Occipital lobe (tissue), 2 donors: ENCODE data around the gene OTUB1. TPM values are rescaled to one million over a fixed set of nuclear protein-coding genes. Genes with fewer than 3 reads are reported as not detected.

Experiments
- DNase-seq: peaks from one replicate; lab custom pipeline; 2025; lab: John Stamatoyannopoulos, UW
- total RNA-seq: library from RNA; depleted of rRNA; stranded (reverse); fragments of >200 nt; gene quantifications from one replicate; pipeline ENCODE4 v1.2.3, GENCODE V29; 2014

Gene OTUB1
- total RNA-seq, 1 donor from 2014 or later = 25.3 TPM

DNA sequence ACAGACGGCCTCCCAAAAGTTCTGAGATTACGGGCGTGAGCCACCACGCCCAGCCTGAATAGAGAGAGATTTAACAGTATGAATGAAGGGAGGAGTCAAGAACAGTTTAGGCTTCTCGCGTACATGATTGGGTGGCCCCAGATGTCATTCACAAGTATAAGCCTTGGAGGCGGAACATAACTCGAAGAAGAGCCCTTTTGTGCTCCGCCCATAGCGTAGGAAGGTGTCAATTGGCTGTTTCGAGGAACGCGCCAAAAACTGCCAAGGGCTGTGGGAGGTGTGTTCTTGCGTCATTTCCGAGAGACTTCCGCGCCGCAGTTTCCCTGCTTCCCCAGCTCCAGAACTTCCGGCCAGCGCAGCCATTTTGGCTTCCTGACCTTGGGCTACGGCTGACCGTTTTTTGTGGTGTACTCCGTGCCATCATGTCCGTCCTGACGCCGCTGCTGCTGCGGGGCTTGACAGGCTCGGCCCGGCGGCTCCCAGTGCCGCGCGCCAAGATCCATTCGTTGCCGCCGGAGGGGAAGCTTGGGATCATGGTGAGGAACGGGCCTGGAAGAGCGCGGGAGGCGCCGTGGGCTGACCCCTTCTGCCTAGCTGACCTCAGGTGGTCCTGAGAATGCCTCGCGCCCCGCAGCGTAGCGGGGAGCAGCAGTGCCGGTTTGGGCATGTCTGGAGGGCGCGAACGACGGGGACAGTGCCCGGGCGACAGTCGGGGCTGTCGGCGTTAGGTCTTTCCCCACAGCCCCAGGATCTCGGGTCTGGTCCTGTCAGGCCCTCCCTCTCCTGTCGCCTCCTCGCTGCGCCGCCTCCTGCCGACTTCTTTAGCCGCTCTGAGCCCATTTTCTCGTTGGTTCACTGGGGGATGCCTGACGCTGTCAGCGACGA is 11.7 kb upstream of the OTUB1 start, which contains the start of gene COX8A:
TSS of gene COX8A (plus strand) at position 362 of the 885 bp plus-strand sequence. CDS start at position 423, 61 bp downstream.
- peak; percentile 97 for DNase-seq

DNA sequence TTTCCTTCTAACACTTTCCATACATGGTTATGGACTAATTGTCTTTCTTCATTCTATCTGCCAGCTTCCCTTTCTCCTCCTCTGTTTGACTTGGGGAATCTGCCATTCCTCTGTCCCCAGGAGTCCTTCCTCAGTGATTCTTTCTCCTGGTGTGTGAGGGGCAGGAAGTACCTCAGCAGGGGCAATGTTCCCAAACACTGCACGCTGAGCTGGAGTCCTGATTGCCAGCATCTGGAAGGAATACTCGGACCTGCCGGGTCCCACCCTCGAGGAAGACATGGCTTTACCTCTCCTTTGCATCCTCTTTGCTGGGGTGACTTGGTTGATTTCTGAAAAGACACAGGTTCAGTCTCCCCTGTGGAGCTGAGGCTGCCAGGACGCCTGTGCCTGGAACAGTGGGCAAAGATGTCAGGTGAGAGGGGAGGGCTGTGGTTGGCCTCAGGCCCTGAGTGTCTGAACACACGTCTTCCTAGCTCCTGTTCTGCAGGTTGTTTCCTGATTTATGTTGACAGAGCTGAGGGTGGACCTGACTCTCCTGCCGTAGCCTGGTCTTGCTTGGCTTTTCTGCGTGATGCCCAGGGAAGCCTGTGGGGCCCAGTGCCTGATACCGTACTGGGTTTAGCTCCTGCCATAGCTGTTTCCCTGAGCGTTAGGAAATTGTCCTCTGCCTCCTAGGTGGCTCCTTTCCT is 7.5 kb upstream of the OTUB1 start:
- no peak for DNase-seq

DNA sequence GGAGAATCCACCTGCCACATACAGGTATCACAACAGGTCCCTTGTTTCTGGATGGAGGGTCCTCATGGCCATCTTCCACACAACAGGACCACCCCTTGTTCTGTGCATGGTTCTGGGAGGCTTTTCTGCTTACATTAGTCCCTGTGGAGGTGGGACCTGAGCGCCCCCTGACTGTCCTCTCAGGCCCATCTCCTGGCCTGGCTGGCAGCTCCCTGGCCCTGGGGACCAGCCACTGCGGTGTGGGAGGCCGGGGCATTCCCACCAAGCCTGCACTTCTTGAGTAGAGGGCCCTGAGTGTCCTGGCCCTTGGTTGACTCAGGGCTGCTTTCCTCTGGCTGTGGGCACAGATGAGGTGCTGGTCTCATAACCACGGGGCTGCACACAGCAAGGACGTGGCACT is 6.8 kb upstream of the OTUB1 start:
- DNase-seq = no peak

DNA sequence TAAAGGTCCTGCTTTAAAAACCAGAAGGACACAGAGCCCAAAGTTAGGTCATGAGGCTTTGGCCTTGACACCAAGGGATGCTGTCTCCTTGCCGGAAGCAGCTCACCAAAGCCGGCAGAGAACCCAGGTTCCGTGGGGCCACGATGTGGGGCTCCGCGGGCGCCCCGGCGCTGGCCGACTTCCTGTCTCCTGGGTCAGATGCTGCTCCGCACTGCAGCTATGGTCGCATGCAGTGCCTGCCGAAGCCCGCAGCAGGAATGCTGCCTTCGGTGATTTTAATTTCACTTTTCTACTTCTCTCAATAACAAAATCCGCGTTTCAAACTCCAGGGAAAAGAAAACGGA is 454 bp upstream of the OTUB1 start:
- no peak for DNase-seq

DNA sequence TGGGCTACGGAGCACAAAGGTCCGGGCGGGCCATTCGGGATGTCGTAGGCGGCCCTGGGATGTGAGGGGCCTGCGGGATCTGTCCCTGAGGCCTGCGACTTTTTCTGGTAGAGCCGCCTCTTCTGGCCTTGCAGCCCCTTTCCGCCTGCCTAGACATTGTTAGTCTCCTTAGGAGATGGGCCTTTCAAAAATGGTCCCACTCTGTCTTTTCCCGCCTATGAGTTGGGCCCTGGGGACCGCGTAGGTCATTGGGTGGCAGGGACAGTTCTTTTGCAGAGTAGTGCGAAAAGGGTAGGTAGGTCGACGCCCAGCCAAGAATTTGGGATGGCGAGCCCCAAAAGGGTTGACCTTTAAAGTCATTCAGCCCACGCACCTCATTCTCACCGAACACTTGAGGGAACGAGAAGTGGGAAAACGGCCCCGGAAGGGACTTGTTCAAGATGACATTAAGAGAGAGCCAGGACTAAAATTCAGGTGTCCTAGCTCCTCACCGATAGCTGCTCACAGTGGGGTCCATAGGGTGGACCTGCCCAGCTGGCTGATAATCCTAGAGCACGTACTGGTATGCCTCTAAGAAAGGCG is 785 bp downstream of the OTUB1 start:
- no peak for DNase-seq

DNA sequence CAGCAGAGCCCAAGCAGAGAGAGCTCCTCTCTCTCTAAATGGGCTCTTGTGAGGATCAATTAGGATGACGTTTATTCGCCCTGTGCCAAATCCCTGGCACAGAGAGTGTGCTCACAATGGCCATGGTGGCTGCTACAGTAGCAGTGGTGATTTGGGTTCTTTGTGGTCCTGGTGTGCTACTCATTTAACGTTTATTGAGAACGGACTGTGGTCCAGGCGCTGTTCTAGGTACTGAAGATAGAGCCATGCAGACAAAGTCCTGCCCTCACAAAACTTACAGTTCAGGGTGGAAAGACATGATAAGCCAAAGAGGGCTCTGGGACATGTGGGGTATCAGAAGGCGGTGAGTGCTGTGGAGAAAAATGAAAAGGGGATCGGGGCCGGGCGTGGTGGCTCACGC is 5.3 kb downstream of the OTUB1 start:
- DNase-seq = no peak

DNA sequence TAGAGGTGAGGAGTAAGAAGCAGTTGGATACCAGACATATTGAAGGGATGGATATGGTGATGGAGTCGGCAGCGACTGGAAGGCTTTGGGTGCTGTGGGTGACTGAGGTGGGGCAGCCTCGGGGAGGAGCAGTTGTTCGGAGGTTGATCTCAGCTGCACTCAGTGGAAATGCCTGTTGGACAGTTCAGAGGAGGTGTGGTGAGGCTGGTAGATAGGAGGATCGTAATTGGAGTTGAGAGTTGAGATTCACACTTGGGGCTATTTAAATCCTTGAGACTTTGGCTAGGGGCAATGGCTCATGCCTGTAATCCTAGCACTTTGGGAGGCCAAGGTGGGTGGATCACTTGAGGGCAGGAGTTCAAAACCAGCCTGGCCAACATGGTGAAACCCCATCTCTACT is 6.9 kb downstream of the OTUB1 start:
- DNase-seq = no peak

DNA sequence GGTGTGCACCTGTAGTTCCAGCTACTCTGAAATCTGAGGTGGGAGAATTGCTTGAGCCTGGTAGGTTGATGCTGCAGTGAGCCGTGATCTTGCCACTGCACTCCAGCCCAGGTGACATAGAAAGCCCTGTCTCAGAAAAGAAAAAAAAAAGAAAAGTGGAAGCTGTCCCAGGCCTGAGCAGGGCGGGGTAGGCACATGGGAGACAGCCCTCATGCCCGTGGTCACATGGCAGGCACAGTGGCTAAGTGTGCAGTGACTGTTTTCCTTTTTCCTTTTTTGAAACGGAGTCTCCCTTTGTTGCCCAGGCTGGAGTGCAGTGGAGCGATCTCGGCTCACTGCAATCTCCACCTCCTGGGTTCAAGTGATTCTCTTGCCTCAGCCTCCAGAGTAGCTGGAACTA is 7.8 kb downstream of the OTUB1 start:
- DNase-seq = no peak

DNA sequence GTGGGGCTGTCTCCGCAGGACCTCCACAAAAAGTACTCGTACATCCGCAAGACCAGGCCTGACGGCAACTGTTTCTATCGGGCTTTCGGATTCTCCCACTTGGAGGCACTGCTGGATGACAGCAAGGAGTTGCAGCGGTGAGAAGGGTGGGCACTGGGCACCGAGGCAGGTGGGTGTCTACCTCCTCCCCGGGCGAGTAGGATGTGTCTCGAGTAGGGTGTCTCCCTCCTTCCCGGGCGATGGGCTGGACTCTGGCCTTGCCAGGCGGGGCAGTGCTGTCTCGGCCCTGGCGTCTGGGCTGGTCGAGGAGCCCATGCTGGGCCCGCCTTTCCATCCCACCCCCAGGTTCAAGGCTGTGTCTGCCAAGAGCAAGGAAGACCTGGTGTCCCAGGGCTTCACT is 10.3 kb downstream of the OTUB1 start:
- no peak for DNase-seq

DNA sequence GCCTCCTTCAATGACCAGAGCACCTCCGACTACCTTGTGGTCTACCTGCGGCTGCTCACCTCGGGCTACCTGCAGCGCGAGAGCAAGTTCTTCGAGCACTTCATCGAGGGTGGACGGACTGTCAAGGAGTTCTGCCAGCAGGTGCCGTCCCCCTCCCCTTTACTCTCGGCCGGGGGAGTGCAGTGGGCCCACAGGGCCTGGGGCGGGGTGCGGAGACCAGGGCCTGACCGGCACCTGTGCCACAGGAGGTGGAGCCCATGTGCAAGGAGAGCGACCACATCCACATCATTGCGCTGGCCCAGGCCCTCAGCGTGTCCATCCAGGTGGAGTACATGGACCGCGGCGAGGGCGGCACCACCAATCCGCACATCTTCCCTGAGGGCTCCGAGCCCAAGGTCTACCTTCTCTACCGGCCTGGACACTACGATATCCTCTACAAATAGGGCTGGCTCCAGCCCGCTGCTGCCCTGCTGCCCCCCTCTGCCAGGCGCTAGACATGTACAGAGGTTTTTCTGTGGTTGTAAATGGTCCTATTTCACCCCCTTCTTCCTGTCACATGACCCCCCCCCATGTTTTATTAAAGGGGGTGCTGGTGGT is 11.0 kb downstream of the OTUB1 start:
- no peak for DNase-seq

DNA sequence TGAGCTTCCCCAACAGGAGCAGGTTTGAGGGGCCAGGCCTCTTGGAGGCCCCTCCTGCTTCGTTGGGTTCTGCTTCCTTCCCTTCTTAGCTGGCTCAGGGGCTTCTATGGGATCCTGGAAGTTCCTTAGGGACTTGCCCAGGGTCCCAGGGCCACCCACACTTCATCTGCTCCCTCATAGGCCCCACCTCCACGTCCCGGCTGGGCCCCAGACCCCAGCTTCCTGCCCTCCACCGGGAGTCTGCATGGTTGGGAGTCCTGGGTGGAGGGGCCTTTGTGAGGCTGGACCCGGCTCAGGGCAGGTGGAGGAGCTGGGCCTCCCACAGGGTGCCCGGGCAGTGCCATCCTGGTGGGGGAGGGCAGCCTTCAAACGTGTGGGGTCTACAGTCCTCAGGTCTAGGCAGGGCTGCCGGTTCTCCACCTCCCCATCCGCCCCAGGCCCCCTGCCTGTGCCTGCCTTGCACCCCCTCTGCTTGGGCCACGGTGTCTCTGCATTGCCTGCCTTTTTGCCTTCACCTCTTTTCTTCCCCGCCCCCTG is 11.6 kb downstream of the OTUB1 start:
- no peak for DNase-seq

DNA sequence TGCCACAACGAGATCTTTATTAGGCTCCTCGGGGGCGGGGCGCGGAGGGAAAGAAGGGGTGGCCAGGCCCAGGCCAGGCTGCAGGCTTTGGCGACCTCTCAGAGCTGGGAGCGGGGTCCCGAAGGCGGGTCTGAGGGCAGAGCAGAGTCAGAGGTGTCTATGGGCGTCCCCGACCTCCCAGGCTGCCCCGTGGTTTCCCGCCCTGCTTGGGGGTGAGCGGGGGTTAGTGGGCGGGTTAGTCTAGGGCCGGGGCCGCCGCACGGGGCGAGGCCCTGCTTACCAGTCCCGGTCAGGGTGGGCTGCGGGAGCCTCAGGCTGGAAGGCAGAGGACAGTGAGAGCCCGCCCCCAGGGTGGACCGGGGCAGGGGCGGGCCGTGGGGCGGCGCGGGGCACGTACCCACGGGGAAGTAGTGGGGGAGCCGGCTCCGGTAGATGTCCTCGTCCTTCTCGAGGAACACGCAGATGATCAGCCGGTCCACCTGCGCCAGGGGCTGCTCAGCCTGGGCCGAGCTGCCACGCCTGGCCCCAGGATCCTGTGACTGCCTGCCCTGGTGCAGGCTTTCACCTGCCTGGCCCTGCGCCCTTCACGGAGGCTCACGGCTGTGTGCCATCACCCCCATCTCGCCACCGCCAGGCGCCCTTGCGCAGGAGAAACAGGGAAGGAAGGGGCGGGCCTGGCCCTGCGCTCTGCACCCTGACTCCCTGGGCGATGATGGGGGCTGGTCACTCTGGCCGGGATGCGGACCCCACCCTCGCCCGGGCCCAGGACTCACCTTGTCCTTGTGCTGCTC is 12.5 kb downstream of the OTUB1 start:
- no peak for DNase-seq

DNA sequence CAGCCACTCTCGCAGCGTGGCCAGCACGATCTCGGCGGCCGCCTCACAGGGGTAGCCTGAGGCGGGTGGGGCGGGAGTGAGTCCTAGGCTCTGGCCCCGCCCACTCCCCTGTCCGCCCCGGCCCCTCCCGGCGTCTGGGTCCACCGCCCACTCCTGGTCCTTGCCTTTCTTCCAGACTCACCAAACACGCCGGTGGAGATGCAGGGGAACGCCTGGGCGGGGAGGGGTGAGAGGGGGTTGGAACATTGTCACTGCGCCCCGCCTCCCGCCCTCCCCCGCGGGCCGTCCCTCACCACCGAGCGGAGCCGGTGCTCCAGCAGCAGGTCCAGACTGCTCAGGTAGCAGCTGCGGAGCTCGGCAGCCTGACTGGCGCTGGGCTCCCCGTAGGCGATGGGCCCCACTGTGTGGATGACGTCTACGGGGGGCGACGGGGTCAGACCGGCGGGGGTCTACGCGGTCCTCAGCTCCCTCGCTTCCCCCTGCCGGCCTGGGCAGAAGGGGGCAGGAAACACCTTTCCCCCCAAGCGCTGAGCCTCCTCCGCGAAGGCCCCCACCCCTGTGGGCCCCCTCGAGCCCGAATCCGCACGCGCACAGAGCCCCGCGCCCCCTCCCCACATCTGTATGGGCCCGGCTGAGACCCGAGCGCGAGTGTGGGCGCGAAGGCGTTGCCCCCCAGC is 13.2 kb downstream of the OTUB1 start:
- DNase-seq = no peak

DNA sequence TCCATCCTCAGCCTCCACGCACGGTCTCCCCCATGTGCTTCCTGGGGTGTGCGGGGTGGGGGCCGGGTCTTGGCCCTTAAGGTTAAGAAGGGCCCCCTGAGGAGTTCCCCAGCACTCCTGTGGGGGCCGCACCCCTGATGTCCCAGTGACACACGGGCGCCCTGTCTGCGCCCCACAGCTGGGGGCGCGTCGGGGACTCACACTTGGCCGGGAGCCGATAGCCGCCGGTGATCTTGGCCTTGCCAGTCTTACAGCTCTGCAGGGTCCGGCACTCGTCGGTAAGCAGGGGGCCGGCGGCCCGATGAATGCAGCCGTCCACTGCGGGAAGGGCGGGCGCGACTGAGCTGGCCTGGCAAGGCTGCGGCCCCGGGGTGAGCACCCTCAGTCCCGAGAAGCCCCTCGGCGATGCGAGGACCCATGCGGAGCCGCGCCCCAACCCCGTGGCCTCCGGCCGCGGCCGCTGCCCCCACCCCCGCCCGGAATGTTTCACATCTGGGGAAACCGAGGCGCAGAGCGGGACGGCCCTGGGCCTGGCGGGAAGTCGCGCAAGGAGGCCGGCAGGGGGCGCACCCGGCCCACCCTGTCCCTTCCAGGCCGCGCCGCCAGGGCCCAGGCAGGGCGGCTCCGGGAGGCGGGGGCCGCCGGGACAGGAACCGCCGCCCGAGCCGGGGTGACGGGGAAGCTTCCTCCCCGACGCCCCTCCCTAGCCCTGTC is 13.9 kb downstream of the OTUB1 start:
- DNase-seq = no peak

DNA sequence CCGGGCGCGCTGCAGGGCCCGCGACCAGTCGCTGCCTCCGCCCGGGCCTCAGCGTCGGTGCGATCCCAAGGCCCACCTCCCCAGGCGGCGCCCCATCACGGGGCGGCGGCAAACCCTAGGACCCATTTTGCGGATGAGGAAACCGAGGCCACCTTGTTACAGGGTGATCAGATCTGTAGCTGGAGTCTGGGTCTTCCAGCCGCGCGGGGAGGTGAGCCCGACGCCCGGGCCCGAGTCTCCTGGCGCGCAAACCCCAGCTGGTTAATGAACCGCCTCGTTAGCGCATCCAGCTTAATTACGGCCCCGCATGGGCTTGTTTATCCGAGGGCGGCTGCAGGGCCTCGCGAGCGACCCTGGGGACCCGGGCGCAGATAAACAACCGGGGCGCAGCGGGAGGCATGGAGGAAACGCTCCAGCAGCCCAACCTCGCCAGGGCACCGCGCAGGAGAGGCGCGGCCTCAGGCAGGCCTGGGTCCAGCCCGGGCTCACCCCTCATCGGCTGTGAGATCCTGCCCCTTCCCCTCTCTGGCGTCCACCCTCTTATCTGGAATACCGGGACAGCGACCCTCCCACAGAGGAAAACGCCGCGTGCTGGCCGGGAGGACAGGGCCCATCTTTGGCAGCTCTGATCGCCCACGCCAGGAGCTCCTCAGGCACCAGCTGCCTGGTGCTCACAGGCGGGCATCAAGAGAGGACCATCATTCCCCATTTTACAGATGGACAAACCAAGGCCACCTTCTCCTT is 14.7 kb downstream of the OTUB1 start:
- no peak for DNase-seq

DNA sequence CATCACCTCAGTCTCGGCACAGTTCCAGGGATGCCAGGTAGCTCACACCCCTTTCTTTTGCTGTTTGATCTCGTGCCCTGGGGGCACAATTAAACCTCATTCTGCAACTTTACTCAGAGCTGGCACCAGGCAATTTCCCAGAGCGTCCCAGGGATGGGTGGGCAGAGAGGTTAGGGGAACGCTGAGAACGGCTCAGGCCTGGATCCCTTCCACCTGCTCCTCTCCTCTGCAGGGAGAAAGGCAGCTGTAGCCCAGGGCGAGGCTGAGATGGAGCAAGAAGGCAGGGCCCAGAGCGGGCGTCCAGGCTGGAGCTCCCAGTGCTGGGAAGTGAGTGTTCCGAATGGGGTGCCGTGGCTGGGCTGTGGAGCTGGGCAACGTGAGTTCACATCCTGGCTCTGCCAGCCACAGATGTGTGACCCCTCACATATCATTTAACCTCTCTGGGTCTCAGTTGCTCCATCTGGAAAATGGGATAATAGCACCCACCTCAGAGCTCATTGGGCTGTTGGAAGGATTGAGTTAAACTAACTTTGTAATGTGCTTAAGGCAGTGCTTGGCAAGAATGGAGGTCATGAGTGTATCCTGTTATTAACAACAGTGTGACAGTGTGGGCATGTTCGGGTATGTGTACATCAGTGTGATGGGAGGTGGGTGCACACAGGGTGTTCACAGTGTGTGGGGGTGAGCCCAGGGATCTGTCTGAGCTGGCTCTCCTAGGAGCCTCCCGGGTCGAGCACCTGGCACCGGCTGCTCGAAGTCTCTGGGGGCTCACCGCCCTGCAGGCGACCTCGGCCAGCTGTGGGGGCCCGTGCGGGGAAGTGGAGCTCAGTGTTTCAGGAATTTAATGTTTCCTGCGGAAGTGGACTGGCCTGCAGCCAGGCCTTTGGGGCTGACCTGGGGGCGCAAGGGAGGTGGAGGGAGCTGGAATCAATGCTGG is 15.5 kb downstream of the OTUB1 start:
- no peak for DNase-seq

DNA sequence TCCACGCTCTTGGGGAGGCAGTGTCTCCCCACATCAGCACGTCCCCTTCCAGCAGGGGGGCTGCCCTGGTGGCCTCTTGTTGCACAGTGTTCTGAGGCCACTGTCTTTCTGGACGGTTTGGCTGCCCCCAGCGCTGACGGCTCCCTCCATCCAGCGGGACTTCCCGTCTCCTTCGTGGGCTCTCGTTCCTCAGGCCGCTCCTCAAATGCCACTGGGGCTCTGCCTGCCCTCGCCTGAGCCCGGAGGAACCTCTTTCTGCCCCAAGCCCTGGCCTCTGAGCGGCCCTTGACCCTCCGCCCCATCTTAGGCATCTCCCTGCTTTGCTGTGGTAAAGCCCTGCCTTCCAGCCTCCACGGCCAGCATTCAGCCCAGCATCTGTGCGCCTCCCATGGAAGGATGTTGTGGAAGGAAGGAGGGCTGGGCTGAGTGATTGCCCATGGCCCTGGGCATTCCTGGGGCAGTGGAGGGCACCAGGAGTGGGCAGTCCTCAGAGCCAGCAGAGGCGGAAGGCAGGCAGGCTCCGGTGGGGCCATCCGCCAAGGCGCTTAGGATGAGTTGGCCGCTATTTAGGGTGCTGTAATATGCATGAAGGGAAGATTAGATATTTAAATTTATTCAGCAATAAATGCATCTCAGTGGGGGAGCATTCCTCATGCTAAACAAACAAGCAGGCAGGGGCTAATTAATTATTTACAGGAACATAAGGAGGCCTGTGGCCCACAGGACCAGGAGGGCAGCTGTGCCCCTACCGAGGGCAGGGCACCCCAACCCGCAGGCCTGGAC is 17.8 kb downstream of the OTUB1 start:
- DNase-seq = no peak
